Anterior cingulate cortex (tissue), 58 donors: ENCODE measurements around the gene OR6Q1.
"Not testable (repeated sequence)": the region's sequence is repeated elsewhere in the genome, so short reads cannot be mapped to it uniquely, and the experiment has no call there.

Source experiments
- DNase-seq, 58 donors: peaks; one replicate each; lab custom pipeline; 2025; lab: John Stamatoyannopoulos, UW

OR6Q1 gene

DNA sequence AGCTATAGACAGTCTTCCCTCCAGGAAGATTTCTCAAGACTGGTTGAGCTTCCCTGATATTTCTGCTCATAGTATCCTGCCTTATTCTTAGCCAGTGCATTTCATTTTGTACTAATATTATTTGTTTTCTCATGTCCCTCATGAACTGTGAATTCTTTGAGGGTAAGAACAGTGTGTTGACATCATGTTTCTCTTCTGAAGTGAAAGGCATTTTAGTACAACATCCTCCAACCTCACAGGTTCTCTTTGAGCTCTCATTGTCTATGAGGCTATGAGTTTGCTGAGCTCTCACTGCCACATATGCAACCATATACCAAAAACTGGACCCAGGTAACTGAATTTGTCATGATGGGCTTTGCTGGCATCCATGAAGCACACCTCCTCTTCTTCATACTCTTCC, at the start of gene OR6Q1:
TSS of gene OR6Q1 (plus strand) at position 301 of the 400 bp plus-strand sequence. CDS start at position 301, 0 bp downstream.
- DNase-seq, result no peak

DNA sequence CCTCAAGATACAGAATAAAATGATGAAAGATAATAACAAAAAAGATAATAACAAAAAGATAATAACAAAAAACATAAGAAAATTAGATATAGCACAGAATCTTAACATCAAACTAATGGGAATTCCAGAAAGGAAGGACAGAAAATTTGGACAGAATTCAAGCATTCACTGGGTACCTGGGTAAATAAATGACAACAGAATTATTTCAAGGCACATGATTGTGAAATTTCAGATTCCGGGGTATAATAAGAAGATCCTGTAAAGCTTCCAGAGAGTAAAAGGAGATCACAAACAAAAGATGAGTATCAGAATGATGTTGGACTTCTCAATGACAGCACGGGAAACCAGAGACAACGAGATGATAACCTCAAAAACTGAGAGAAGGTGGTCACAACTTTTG, 49.2 kb upstream of the OR6Q1 start:
- no peak for DNase-seq

GRCh38 chr11:57982776-57983175, 48.0 kb upstream of the OR6Q1 start:
- peak in 2 of 58 donors; percentile 2 to 4 for DNase-seq

- DNase-seq, result peak in 23 of 58 donors; percentile 2 to 63 (median 11)
Measured at GRCh38 chr11:57983191-57983590, 47.6 kb upstream of the OR6Q1 start.

DNA sequence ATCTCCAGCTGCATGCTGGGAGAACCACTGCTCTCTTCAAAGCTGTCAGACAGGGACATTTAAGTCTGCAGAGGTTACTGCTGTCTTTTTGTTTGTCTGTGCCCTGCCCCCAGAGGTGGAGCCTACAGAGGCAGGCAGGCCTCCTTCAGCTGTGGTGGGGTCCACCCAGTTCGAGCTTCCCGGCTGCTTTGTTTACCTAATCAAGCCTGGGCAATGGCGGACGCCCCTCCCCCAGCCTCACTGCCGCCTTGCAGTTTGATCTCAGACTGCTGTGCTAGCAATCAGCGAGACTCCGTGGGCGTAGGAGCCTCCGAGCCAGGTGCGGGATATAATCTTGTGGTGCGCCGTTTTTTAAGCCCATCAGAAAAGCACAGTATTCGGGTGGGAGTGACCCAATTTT, 31.2 kb upstream of the OR6Q1 start:
- not testable (repeated sequence) for DNase-seq

DNA sequence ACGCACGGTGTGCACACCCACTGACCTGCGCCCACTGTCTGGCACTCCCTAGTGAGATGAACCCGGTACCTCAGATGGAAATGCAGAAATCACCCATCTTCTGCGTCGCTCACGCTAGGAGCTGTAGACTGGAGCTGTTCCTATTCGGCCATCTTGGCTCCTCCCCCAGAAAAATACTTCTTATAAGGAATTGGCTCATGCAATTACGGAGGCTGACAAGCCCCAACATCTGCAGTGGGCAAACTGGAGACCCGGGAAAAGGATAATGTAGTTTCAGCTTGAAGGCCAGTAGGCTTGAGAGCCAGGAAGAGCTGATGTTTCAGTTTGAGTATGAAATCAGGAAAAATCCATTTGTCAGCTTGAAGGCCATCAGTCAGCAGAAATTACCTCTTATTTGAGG, 30.7 kb upstream of the OR6Q1 start:
- not testable (repeated sequence) for DNase-seq

GRCh38 chr11:58000699-58001098, 30.1 kb upstream of the OR6Q1 start:
- DNase-seq, result no peak

DNA sequence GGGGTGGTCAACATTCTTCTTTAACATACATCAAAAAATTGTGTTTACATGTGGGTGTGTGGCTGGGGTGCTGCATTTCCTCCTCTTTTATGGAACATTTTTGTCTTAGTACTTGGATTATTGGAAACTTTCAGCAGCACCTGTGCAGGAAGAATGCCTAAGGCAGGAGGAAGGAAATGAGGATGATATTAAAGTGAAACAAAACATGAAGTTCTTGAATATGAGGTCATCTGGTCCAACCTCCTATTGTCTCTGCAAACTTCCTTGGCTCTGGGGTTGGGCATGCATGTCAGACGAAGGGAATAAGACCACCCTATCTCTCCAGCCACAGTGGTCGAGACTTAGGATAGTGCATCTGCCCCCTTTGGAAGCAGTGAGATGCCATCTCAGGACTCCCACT, 27.7 kb upstream of the OR6Q1 start:
- no peak for DNase-seq

- DNase-seq, result no peak
Measured at GRCh38 chr11:58003591-58003990, 27.2 kb upstream of the OR6Q1 start.

- DNase-seq, result no peak
Measured at GRCh38 chr11:58004664-58005063, 26.1 kb upstream of the OR6Q1 start.

DNA sequence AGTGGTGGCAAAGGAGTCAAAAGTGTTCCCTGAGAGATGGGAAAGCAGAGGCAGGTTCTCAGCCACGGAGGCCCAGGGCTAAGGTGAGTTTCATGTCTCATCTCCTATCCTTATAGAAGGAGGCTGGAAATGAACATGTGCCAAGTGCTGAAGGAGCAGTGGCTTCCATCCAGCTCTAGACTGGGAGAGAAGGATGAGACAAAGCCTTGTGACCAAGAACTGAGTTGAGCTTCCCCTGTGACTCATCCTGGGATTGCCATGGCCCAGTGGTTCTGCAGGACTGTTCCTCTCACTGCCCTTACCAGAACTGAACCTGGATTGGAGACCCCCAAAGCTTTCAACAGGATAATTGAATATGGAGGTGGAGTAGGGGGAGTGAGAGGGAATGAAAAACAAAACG, 23.8 kb upstream of the OR6Q1 start:
- DNase-seq, result no peak

DNA sequence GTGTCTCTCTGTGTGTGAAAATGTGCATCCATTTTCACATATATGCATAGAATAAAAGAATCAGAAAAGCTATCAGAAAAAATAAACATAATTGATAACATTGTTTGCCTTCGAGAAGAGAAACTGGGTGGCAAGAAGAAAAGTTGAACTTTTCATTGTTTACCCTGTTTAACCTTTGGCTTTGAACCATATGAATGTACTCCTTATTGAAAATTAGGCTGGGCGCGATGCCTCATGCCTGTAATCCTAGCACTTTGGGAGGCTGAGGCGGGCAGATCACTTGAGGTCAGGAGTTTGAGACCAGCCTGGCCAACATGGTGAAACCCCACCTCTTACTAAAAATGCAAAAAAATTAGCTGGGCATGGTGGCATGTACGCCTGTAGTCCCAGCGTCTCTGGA, 19.0 kb upstream of the OR6Q1 start:
- DNase-seq, result no peak

GRCh38 chr11:58023435-58023931, 7.3 kb upstream of the OR6Q1 start, which contains the start of gene OR9Q1:
TSS of gene OR9Q1 (plus strand) at chr11:58023881. CDS start at chr11:58179445, 155,564 bp downstream.
- DNase-seq, result no peak

DNA sequence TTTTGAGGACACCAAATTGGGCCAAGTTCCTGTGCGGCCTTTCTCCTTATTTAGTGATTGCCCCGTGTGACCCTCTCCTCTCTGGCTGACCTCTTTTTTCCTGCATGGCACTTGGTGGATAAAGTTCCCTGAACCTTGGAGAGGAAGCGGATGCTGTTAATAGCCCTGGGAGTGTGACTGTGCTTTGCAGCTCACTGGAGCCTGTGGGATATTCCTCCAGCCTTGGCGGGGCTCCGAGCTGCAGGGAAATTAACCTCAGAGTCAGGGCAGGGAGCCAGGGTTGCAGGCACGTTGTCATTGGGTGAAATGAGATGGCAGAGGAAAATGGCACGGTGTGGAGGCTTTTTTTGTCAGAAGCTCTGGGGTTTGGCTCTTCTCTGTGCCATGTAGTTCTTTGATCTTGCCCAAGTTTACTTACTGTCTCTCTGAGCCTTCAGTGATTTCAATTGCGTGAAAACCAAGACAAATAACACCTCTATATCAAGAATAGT, 6.1 kb upstream of the OR6Q1 start:
- peak in 5 of 58 donors; percentile 4 to 30 (median 10) for DNase-seq

DNA sequence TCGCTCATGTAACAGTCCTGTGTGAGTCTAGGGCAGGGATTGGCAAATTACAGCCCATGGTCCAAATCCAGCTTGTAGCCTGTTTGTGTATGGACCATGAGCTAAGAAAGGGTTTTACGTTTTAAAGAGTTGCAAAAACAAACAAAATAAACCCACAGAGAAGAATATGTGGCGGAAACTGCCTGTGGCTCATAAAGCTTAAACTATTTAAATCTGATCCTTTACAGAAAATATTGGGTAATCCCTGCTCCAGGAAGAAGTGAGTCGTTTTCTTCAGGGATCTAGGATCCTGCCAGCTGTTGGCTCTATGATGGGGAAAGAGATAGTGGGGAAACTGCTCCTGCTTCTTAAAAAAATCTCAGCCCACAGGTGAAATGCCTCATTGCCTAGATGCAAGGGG, 3.4 kb upstream of the OR6Q1 start:
- DNase-seq, result no peak

GRCh38 chr11:58028687-58029411, 1.9 kb upstream of the OR6Q1 start:
- DNase-seq, result peak in 6 of 58 donors; percentile 0 to 28 (median 4)

DNA sequence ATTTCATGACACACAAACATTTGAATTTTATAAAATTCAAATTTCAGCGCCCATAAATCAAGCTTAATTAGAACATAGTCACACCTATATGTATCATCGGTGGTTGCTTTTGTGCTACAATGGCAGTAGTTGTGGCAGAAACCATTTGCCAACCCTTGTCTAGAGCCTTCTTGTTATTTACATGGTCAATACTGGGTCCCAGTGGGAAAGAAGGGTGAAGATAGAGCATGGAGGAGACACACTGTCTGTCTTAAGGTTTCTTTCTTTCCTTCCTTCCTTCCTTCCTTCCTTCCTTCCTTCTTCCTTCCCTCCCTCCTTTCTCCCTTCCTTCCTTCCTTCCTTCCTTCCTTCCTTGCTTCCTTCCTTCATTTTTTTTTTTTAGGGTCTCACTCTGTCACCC, 3.7 kb downstream of the OR6Q1 start:
- DNase-seq, result no peak

GRCh38 chr11:58039589-58039988, 8.8 kb downstream of the OR6Q1 start:
- DNase-seq, result no peak

DNA sequence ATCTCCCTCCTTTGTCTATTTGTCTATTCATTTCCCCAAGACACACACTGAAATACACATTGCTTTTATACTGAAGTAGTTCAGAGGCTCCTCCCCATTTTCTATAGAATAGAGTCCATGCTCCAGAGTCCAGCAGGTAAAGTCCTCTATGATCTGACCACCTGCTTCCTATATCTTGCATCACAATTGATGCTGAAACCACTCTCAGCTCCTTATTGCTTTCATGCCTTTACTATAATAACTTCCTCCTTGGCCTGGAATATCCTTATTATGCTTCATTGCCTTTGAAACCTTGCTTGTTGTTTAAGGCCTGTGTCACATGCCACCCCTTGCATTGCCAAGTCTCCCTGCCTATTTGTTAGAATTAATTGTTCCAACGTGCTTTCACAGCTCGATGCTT, 12.6 kb downstream of the OR6Q1 start:
- no peak for DNase-seq

DNA sequence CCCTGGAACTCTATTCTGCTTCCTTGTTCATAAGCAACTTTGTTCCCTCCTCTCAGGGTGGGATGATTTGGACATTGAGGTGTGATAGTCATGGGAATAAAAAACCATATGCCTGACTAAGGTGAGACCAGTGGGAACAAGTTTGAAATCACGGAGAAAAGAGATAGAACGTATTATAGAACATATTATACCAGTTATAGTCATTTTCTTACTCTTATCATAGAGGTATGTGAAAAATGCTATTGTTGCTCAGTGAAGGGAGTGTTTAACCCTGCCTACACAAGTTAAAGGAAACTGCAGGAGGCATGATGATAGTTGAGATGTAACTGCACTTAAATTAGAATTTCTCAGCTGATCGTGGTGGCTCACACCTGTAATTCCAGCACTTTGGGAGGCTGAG, 15.5 kb downstream of the OR6Q1 start:
- no peak for DNase-seq

- DNase-seq, result no peak
Measured at GRCh38 chr11:58047818-58048217, 17.1 kb downstream of the OR6Q1 start.

DNA sequence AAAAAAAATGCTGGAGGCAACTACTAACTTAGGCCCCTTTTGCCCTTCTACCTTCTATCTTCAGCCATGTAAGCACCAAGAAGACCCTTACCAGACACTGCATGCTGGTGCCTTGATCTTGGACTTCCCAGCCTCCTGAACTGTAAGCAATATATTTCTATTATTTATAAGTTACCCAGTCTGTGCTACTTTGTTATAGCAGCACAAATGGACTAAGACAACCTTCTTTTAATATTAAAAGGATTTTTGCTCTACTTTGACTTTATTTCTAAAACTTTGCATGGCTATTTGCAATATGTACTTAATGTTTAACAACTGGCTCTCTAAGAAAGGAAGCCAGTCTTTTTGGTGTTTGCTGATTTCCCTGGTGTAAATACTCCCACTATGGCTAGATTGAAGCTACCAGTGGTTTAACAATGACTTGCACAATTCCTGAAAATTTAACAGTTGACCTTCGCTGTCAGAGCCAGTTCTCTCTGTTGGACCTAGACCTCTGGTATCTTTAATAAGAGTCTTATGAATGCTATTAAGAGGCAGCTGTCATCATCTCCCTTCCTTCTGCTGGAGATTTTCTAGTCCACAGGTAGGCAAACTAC, 25.2 kb downstream of the OR6Q1 start:
- DNase-seq, result no peak
